PC-9 (cell line): ENCODE results near the gene CCBE1.

Experiments used
- EZH2 ChIP-seq: fragments of 200-600 bp; sonication (generic); IDR thresholded peaks from 2 replicates; pipeline ENCODE4 v1.8.0; 2017; ENCODE audit warnings: antibody characterized with exemption, low read depth
- TF ChIP-seq, protein P1 (sequence below): fragments of 200-600 bp; sonication (generic); conservative IDR thresholded peaks from 2 replicates; pipeline ENCODE4 v1.6.1; 2017; ENCODE audit warnings: mixed run types, antibody characterized with exemption, mild to moderate bottlenecking, moderate library complexity

DNA sequence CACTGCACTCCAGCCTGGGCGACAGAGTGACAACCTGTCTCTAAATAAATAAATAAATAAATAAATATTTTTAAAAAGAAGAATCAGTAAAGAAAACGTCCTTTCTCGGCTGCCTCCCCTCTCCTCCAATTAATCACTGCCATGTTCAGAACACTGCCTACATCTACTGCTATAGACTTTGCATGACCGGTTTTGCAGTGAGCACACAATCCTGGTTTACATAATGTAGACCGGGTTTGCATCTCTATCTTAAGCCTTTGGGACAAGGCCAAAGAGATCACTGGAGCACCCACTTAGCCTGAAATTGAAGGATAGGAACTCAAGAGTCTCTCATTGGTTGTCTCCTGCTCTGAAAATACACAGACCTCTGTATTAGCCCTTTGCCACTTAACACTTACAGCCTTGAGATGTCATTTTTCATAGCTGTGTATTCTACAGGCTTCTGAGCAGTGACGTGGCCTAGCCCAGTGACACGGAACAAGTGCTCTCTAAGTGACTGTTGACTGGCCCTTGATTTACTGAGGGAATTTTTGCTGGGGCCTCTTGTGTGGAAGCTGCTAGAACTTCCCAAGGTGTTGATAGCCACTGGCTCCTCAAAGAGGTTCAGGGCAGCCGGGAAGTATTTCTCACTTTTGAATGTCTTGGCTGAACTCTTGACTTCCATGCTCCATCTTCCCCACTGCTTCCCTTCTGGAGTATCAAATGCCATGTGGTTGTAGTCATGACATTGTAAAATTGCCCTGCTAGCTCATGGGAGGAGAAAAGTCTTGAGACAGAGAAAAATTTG, 45.3 kb upstream of the CCBE1 start:
- TF ChIP-seq, protein P1, sequence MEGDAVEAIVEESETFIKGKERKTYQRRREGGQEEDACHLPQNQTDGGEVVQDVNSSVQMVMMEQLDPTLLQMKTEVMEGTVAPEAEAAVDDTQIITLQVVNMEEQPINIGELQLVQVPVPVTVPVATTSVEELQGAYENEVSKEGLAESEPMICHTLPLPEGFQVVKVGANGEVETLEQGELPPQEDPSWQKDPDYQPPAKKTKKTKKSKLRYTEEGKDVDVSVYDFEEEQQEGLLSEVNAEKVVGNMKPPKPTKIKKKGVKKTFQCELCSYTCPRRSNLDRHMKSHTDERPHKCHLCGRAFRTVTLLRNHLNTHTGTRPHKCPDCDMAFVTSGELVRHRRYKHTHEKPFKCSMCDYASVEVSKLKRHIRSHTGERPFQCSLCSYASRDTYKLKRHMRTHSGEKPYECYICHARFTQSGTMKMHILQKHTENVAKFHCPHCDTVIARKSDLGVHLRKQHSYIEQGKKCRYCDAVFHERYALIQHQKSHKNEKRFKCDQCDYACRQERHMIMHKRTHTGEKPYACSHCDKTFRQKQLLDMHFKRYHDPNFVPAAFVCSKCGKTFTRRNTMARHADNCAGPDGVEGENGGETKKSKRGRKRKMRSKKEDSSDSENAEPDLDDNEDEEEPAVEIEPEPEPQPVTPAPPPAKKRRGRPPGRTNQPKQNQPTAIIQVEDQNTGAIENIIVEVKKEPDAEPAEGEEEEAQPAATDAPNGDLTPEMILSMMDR = no peak
- TF ChIP-seq EZH2 = no peak
